SK-N-SH treated with all-trans-retinoic acid at 6 μM for 48 hours (cell line): ENCODE measurements around the gene PIGV.

ENCODE experiments used
- ATAC-seq: fragments of 200-7000 bp; cut with Tn5 transposase; 3 replicates; pipeline ENCODE4 v1.9.1; 2020; ENCODE audit warnings: mild to moderate bottlenecking, moderate library complexity
- BACH2 ChIP-seq: fragments of 250-450 bp; sonication (Bioruptor Pico); IDR thresholded peaks from 2 replicates; pipeline ENCODE4 v1.9.0; 2021; ENCODE audit warnings: mild to moderate bottlenecking, borderline replicate concordance
- CSDC2 ChIP-seq: fragments of 250-450 bp; sonication (Bioruptor Pico); IDR thresholded peaks from 2 replicates; pipeline ENCODE4 v1.5.0; 2020; ENCODE audit warnings: mild to moderate bottlenecking, moderate library complexity
- ESRRG ChIP-seq: fragments of 250-450 bp; sonication (Bioruptor Pico); IDR thresholded peaks from 2 replicates; pipeline ENCODE4 v1.6.1; 2021; ENCODE audit warnings: mild to moderate bottlenecking
- GLIS3 ChIP-seq: fragments of 250-450 bp; sonication (Bioruptor Pico); IDR thresholded peaks from 2 replicates; pipeline ENCODE4 v1.5.0; 2020; ENCODE audit warnings: mild to moderate bottlenecking, moderate library complexity
- ISL1 ChIP-seq: fragments of 250-450 bp; sonication (Bioruptor Pico); IDR thresholded peaks from 2 replicates; pipeline ENCODE4 v2.1.2; 2022; ENCODE audit warnings: mild to moderate bottlenecking, moderate library complexity
- OSR1 ChIP-seq: fragments of 250-450 bp; sonication (Bioruptor Pico); IDR thresholded peaks from 2 replicates; pipeline ENCODE4 v1.8.0; 2022; ENCODE audit warnings: moderate library complexity, mild to moderate bottlenecking, inconsistent platforms
- PATZ1 ChIP-seq: fragments of 250-450 bp; sonication (Bioruptor Pico); IDR thresholded peaks from 2 replicates; pipeline ENCODE4 v1.8.0; 2020; ENCODE audit warnings: mild to moderate bottlenecking, moderate library complexity, borderline replicate concordance
- PPARA ChIP-seq: fragments of 250-450 bp; sonication (Bioruptor Pico); IDR thresholded peaks from 2 replicates; pipeline ENCODE4 v1.5.0; 2020; ENCODE audit warnings: mild to moderate bottlenecking, borderline replicate concordance
- RARB ChIP-seq: fragments of 250-450 bp; sonication (Bioruptor Pico); IDR thresholded peaks from 2 replicates; pipeline ENCODE4 v1.8.0; 2021; ENCODE audit warnings: mild to moderate bottlenecking, moderate library complexity
- SNAI2 ChIP-seq: fragments of 250-450 bp; sonication (Bioruptor Pico); IDR thresholded peaks from 2 replicates; pipeline ENCODE4 v1.5.0; 2020; ENCODE audit warnings: mild to moderate bottlenecking, moderate library complexity
- TCF4 ChIP-seq: fragments of 250-450 bp; sonication (Bioruptor Pico); IDR thresholded peaks from 2 replicates; pipeline ENCODE4 v1.8.0; 2021; ENCODE audit warnings: mild to moderate bottlenecking, moderate library complexity, borderline replicate concordance
- TOX ChIP-seq: fragments of 250-450 bp; sonication (Bioruptor Pico); IDR thresholded peaks from 2 replicates; pipeline ENCODE4 v1.8.0; 2021; ENCODE audit warnings: mild to moderate bottlenecking, moderate library complexity, borderline replicate concordance
- TSHZ2 ChIP-seq: fragments of 250-450 bp; sonication (Bioruptor Pico); IDR thresholded peaks from 2 replicates; pipeline ENCODE4 v1.5.0; 2020; ENCODE audit warnings: mild to moderate bottlenecking, moderate library complexity
- ZC3H10 ChIP-seq: fragments of 250-450 bp; sonication (Bioruptor Pico); IDR thresholded peaks from 2 replicates; pipeline ENCODE4 v1.5.1; 2021; ENCODE audit warnings: mild to moderate bottlenecking, moderate library complexity
- ZFP3 ChIP-seq: fragments of 250-450 bp; sonication (Bioruptor Pico); IDR thresholded peaks from 2 replicates; pipeline ENCODE4 v1.5.0; 2020; ENCODE audit warnings: mild to moderate bottlenecking, moderate library complexity
- ZFP30 ChIP-seq: fragments of 450-650 bp; formaldehyde crosslinking; IDR thresholded peaks from 2 replicates; pipeline ENCODE4 v1.5.0; 2022; ENCODE audit warnings: mild to moderate bottlenecking, moderate library complexity
- ZNF565 ChIP-seq: fragments of 450-650 bp; formaldehyde crosslinking; conservative IDR thresholded peaks from 2 replicates; pipeline ENCODE4 v1.5.0; 2020; ENCODE audit warnings: low read depth, mild to moderate bottlenecking, moderate library complexity
- ZNF70 ChIP-seq: fragments of 450-650 bp; formaldehyde crosslinking; IDR thresholded peaks from 2 replicates; pipeline ENCODE4 v1.5.0; 2020; ENCODE audit warnings: mild to moderate bottlenecking, moderate library complexity
- ZNF8 ChIP-seq: fragments of 450-650 bp; formaldehyde crosslinking; IDR thresholded peaks from 2 replicates; pipeline ENCODE4 v1.5.0; 2020; ENCODE audit warnings: mild to moderate bottlenecking, moderate library complexity
- TF ChIP-seq, protein P1 (sequence below): fragments of 250-450 bp; sonication (Bioruptor Pico); IDR thresholded peaks from 2 replicates; pipeline ENCODE4 v1.5.1; 2020; ENCODE audit warnings: low read depth, mild to moderate bottlenecking, moderate library complexity
- TF ChIP-seq, protein P2 (sequence below): fragments of 250-450 bp; sonication (Bioruptor Pico); IDR thresholded peaks from 2 replicates; pipeline ENCODE4 v1.5.1; 2021; ENCODE audit warnings: mild to moderate bottlenecking, moderate library complexity

The PIGV gene

GRCh38 chr1:26831059-26831458 is 43.3 kb downstream of the PIGV start (continued):
- TF ChIP-seq TSHZ2 (no peak), ESRRG (no peak), TOX (CRISPR knock-in tag) (no peak)

DNA sequence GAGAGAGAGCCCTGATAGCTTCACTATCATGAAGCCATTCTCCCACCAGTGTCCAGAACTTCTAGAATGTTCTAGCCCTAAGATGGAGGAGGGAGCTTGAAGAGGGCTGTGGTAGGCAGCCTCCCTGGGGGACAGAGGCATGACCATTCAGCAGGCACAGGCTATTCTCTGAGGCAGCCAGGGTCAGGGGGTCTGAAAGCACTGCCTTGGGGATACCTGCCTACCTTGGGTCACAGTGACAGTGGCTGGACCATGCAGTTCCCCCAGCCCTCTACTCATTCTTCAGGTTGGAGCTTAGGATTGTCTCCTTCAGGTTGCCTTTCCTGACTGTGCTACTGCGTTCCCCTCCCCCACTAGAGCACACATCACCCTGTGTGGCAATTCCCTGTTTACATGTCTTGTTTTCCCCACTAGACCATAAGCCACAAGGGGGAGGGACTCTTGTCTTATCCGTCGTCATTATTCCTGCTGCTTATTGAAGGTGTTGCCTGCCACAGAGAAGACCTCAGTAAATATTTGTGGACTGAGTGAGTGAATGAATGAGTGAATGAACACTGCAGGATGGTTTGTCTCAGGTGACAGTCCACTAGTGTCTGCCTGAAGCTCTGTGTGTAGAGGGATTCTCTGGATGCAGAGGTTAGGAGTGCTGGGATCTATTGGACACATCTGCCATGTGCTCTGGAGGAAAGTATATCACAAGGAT is 43.9 kb downstream of the PIGV start:
- no peak for ATAC-seq
- TF ChIP-seq ZNF8 (CRISPR knock-in tag) (no peak), OSR1 (CRISPR knock-in tag) (no peak), ZNF70 (CRISPR knock-in tag) (no peak), ESRRG (no peak), RARB (CRISPR knock-in tag) (no peak), ISL1 (CRISPR knock-in tag) (no peak), PATZ1 (no peak), ZNF565 (CRISPR knock-in tag) (no peak), TCF4 (CRISPR knock-in tag) (no peak), ZFP3 (CRISPR knock-in tag) (no peak), BACH2 (CRISPR knock-in tag) (no peak), CSDC2 (CRISPR knock-in tag) (no peak), SNAI2 (no peak)
- TF ChIP-seq, protein P1, sequence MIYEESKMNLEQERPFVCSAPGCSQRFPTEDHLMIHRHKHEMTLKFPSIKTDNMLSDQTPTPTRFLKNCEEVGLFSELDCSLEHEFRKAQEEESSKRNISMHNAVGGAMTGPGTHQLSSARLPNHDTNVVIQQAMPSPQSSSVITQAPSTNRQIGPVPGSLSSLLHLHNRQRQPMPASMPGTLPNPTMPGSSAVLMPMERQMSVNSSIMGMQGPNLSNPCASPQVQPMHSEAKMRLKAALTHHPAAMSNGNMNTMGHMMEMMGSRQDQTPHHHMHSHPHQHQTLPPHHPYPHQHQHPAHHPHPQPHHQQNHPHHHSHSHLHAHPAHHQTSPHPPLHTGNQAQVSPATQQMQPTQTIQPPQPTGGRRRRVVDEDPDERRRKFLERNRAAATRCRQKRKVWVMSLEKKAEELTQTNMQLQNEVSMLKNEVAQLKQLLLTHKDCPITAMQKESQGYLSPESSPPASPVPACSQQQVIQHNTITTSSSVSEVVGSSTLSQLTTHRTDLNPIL, result no peak
- TF ChIP-seq, protein P2, sequence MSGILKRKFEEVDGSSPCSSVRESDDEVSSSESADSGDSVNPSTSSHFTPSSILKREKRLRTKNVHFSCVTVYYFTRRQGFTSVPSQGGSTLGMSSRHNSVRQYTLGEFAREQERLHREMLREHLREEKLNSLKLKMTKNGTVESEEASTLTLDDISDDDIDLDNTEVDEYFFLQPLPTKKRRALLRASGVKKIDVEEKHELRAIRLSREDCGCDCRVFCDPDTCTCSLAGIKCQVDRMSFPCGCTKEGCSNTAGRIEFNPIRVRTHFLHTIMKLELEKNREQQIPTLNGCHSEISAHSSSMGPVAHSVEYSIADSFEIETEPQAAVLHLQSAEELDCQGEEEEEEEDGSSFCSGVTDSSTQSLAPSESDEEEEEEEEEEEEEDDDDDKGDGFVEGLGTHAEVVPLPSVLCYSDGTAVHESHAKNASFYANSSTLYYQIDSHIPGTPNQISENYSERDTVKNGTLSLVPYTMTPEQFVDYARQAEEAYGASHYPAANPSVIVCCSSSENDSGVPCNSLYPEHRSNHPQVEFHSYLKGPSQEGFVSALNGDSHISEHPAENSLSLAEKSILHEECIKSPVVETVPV (CRISPR knock-in tag), result no peak

GRCh38 chr1:26832249-26832960 is 44.7 kb downstream of the PIGV start:
- ATAC-seq, result no peak
- TF ChIP-seq SNAI2 (no peak), ZC3H10 (CRISPR knock-in tag) (no peak), PATZ1 (no peak), ZNF70 (CRISPR knock-in tag) (no peak), TSHZ2 (no peak), TCF4 (CRISPR knock-in tag) (no peak), RARB (CRISPR knock-in tag) (no peak), PPARA (CRISPR knock-in tag) (no peak), ZFP30 (CRISPR knock-in tag) (no peak), ISL1 (CRISPR knock-in tag) (no peak), ZFP3 (CRISPR knock-in tag) (no peak), GLIS3 (CRISPR knock-in tag) (no peak)
- TF ChIP-seq, protein P1, result no peak
- TF ChIP-seq, protein P2 (CRISPR knock-in tag), result no peak
